Esophagus muscularis mucosa (tissue), 4 donors: Measurements from ENCODE around the gene VWA5B1.

ENCODE experiments used
- CTCF ChIP-seq, 3 experiments: fragments of 200-600 bp in 2 of 3; fragments of 450-650 bp in 1 of 3; sonication (generic) in 2 of 3; IDR thresholded peaks; one replicate each; pipeline ENCODE4 v1.5.1; 2017 to 2019; ENCODE audit warnings: antibody characterized with exemption in 3 of 3, mild to moderate bottlenecking in 2 of 3, moderate library complexity in 1 of 3
- EP300 ChIP-seq: sonication (generic); formaldehyde crosslinking; IDR thresholded peaks from one replicate; pipeline ENCODE4 v1.6.1; 2017; ENCODE audit warnings: antibody characterized with exemption
- POLR2A ChIP-seq: fragments of 450-650 bp; IDR thresholded peaks from one replicate; pipeline ENCODE4 v1.6.1; 2017; ENCODE audit warnings: antibody characterized with exemption, moderate library complexity, mild to moderate bottlenecking, low read depth
- POLR2AphosphoS5 ChIP-seq, 2 donors: sonication (generic); formaldehyde crosslinking; IDR thresholded peaks; one replicate each; pipeline ENCODE4 v1.6.1; 2017; ENCODE audit warnings: antibody characterized with exemption in 2 of 2

GRCh38 chr1:20318971-20319370 is 28.3 kb downstream of the VWA5B1 start:
- no peak for TF ChIP-seq POLR2AphosphoS5 (IDR thresholded peaks at IDR 0.05)
- no peak for TF ChIP-seq CTCF (IDR thresholded peaks at IDR 0.05)
- TF ChIP-seq POLR2A, result no peak
- TF ChIP-seq EP300, result no peak
